ENCODE results near the gene C19orf85.

C19orf85 gene

GRCh38 chr19:55436847-55437246 lies 27.7 kb downstream of the C19orf85 start:
- DNase-seq = no peak

DNA sequence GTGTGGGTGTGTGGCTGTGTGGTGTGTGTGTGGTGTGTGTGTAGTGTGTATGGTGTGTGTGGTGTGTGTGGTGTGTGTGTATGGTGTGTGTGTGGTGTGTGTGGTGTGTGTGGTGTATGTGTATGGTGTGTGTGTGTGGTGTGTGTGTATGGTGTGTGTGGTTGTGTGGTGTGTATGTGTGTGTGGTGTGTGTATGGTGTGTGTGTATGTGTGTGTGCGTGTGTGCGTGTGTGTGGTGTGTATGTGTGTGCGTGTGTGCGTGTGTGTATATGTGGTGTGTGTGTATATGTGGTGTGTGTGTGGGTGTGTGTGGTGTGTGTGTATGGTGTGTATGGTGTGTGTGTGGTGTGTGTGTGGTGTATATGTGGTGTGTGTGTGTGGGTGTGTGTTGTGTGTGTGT lies 29.5 kb downstream of the C19orf85 start:
- DNase-seq = no peak

- DNase-seq = no peak
Measured at GRCh38 chr19:55434356-55434919, 30.1 kb downstream of the C19orf85 start.

DNA sequence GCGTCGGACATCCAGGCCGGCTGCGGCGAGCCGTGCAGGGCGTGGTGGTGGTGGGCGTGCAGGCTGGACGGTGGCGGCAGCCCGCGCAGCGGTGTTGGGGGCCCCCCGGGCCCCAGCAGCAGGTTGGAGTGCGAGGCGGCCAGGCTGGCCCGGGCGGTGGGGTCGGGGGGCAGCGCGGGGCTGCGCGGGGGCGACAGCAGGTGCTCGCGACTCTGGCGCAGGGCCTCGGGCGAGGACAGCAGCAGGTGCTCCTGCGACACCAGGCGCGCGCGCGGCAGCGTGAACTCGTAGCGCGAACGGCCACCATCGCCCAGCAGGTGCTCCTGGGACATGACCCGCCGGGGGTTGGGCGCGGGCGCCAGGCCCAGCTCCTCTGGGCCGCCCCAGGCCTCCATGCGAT lies 31.3 kb downstream of the C19orf85 start:
- no peak for DNase-seq

DNA sequence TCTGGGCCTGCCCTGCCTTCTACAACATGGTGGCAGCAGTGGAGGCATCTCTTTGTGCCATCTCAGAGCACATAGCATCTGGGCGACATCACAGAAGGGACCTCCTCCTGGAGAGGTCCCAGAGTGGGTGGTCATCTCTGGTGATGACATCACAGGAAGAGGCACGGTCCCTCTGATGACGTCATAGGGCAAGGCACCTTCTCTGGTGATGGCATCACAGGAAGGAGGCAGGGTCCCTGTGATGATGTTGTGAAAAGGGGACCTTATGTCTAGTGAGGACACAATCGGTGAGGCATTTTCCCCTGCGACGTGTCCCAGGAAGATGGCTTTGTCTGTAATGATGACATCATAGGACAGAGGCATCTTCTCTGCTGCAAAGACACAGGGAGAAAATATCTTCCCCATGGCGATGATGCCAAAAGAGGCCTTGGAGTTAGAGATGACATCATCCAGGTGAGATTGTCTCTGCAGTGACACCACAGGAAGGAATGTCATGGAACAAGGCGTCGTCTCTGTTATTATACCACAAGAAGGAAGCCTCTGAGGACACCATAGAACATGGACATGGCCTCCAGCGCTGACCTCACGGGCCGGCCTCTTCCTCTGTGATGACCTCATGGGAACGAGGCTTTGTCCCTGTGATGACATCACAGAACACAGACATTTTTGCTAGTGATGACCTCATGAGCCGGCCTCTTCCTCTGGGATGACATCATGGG lies 32.2 kb downstream of the C19orf85 start:
- no peak for DNase-seq

- DNase-seq = no peak
Measured at GRCh38 chr19:55431183-55431582, 33.4 kb downstream of the C19orf85 start.

- no peak for DNase-seq
Measured at GRCh38 chr19:55426042-55426441, 38.5 kb downstream of the C19orf85 start.

DNA sequence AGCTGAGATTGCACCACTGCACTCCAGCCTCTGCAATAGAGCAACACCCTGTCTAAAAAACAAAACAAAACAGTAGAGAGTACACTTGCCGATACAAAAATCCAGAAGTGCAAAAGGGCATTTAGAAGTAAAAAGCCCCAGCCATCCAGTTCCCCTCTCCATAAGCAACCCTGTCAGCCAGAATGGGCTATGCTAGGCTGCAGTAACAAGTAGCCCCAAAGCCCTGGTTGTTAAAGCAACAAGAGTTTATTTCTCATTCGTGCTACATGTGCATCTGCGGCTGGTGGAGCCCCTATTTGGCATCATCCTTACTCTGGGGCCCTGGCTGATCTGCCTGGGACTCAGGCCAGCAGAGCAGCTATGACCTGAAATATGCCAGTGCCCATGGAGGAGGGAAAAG lies 40.0 kb downstream of the C19orf85 start:
- no peak for DNase-seq

GRCh38 chr19:55423225-55424005 lies 41.1 kb downstream of the C19orf85 start:
- no peak for DNase-seq

- DNase-seq = peak; percentile 22 to 50
Measured at GRCh38 chr19:55421281-55421680, 43.3 kb downstream of the C19orf85 start.

DNA sequence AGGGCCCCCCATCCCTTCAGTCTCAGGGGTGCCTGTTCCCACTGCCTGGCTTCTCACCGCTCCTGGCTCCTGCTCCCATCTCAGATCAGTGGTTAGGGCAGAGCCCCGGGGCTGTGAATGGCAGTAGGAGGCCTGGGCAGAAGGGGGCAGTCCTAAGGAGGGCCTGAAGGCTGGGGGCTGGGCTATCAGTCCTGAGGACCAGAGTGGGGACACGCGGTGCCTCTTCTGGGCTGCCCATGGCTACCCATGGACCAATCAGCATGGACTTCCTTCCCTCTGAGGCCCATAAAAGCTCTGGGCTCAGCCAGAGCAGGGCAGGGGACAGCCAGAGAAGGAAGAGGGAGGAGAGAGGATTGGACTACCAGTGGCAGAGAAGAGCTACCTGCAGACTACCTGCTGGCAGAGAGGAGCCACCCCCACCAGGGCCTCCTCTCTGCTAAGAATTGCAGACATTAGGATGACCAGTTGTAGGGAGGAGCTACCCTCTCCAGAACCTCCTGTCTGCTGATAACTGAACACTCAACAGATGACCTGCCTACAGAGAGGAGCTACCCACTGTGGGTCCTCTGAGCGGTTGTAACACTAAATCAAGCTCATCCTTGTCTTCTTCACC lies 44.8 kb downstream of the C19orf85 start:
- no peak for DNase-seq

GRCh38 chr19:55419103-55419502 lies 45.4 kb downstream of the C19orf85 start:
- no peak for DNase-seq

GRCh38 chr19:55418185-55418584 lies 46.4 kb downstream of the C19orf85 start:
- peak; percentile 58 to 72 for DNase-seq

All from CD4-positive, alpha-beta T cell treated with Interleukin-1 beta for 1 hour (primary cell).